ENCODE results near the gene ANKRD35.
A peak's percentile ranks its signal among the peaks of the same experiment; 100 is the strongest.

Gene ANKRD35

GRCh38 chr1:145892486-145893087, 6.9 kb upstream of the ANKRD35 start:
- DNase-seq = no peak

- peak; percentile 99 for DNase-seq
These were observed 6.2 kb upstream of the ANKRD35 start for GRCh38 chr1:145891587-145892485.

GRCh38 chr1:145891143-145891542, 5.5 kb upstream of the ANKRD35 start:
- no peak for DNase-seq

GRCh38 chr1:145889722-145890121, 4.1 kb upstream of the ANKRD35 start:
- DNase-seq = no peak

- DNase-seq = no peak
These were observed 2.0 kb upstream of the ANKRD35 start for GRCh38 chr1:145887631-145888030.

GRCh38 chr1:145886816-145887215, 1.1 kb upstream of the ANKRD35 start:
- no peak for DNase-seq

- DNase-seq = no peak
These were observed 724 bp upstream of the ANKRD35 start for GRCh38 chr1:145886390-145886789.

GRCh38 chr1:145884675-145885074, 991 bp downstream of the ANKRD35 start:
- DNase-seq = no peak

GRCh38 chr1:145879775-145880174, 5.9 kb downstream of the ANKRD35 start:
- no peak for DNase-seq

GRCh38 chr1:145878724-145879123, 6.9 kb downstream of the ANKRD35 start:
- no peak for DNase-seq

GRCh38 chr1:145877923-145878486, 7.7 kb downstream of the ANKRD35 start:
- no peak for DNase-seq

- DNase-seq = no peak
These were observed 11.0 kb downstream of the ANKRD35 start for GRCh38 chr1:145874646-145875045.

- peak; percentile 64 for DNase-seq
These were observed 13.4 kb downstream of the ANKRD35 start for GRCh38 chr1:145871994-145872924.

- no peak for DNase-seq
These were observed 17.4 kb downstream of the ANKRD35 start for GRCh38 chr1:145868232-145868631.

GRCh38 chr1:145863282-145864018, 22.2 kb downstream of the ANKRD35 start:
- no peak for DNase-seq

- peak; percentile 95 for DNase-seq
These were observed 26.1 kb downstream of the ANKRD35 start for GRCh38 chr1:145859491-145860023.

GRCh38 chr1:145858901-145859490, 26.7 kb downstream of the ANKRD35 start, which contains the start of gene PIAS3:
PIAS3 (minus strand) TSS chr1:145859081; CDS start chr1:145858990, 91 bp downstream.
- peak; percentile 98 for DNase-seq

- peak; percentile 88 for DNase-seq
These were observed 27.3 kb downstream of the ANKRD35 start for GRCh38 chr1:145858238-145858900.

- no peak for DNase-seq
These were observed 28.5 kb downstream of the ANKRD35 start for GRCh38 chr1:145857170-145857569.

GRCh38 chr1:145855426-145855948, 30.2 kb downstream of the ANKRD35 start:
- no peak for DNase-seq

All from islet precursor cell (in vitro differentiated cells).